GM12872 (cell line): ENCODE data around the gene RHBDL1.
A peak's percentile ranks its signal among the peaks of the same experiment; 100 is the strongest.

Source experiments
- CTCF ChIP-seq: IDR thresholded peaks from 3 replicates; pipeline ENCODE4 v1.5.1; 2011; ENCODE audit warnings: low read depth, mild to moderate bottlenecking, low read length, moderate library complexity; ENCODE audit not compliant: insufficient read depth

Gene RHBDL1

GRCh38 chr16:683396-684070 is 8.1 kb downstream of the RHBDL1 start:
- no peak for TF ChIP-seq CTCF

GRCh38 chr16:684071-684794 is 8.8 kb downstream of the RHBDL1 start, which contains the start of gene JMJD8:
JMJD8 (minus strand) TSS chr16:684334; CDS start chr16:684319, 15 bp downstream.
- TF ChIP-seq CTCF = no peak

GRCh38 chr16:684961-685696 is 9.7 kb downstream of the RHBDL1 start:
- no peak for TF ChIP-seq CTCF

- peak; percentile 40; the same call in 2 of the 3 replicates for TF ChIP-seq CTCF
These were observed 10.5 kb downstream of the RHBDL1 start for GRCh38 chr16:685967-686366.

GRCh38 chr16:686459-687260 is 11.2 kb downstream of the RHBDL1 start:
- TF ChIP-seq CTCF = no peak

GRCh38 chr16:687499-687898 is 12.0 kb downstream of the RHBDL1 start:
- no peak for TF ChIP-seq CTCF
